GM08714 (cell line): ENCODE results near the gene SUCNR1.
"Not testable (repeated sequence)": the region's sequence is repeated elsewhere in the genome, so short reads cannot be mapped to it uniquely, and the experiment has no call there.

ENCODE experiments used
- H3K4me3 ChIP-seq: fragments of 200-500 bp; sonication (Bioruptor generic); 2 replicates; pipeline ENCODE4 v1.5.1; 2014; ENCODE audit warnings: mild to moderate bottlenecking, low read length, inconsistent platforms
- ZNF274 ChIP-seq: IDR thresholded peaks from 2 replicates; pipeline ENCODE4 v1.6.1; 2012; ENCODE audit warnings: mild to moderate bottlenecking, low read depth, low read length

The SUCNR1 gene

DNA sequence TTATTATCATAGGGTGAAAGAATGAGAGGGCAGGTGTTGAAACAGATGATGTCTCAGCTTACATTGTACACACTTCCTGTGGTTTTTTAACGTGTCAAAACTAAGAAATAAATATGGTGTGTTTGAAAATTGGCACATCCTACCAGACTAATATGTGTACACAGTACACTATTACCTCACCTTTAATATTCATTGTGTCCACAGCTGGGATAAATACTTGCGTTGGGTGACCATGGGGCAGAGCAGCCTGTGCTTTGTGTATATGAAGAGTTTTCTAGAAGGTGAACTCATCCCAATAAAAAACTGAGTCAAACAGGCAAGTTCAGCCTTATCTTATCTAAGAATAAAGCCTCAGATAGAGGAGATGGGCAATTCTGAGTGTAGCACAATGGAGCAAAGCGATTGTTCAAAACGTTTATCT, 17.3 kb downstream of the SUCNR1 start:
- no peak overlapping the region for H3K4me3 ChIP-seq
- no peak for TF ChIP-seq ZNF274

DNA sequence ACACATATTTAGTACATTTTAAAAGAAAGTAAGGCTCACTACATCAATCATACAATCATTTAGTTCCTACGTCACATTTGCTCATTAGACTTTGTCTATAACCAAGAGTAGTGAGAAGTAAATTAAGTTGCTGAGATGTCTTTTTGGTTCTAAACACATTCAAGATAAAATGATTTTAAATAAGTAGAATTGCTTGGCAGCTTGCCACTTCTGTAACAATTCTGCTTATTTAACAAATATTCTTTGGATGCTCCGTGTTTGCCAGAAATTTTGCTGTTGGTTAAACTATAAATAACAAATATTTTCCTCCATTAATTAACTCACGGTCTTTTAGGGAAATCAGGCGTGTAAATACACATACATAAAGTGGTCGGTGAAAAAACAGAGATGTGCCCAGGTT, 18.3 kb downstream of the SUCNR1 start:
- no peak for TF ChIP-seq ZNF274
- H3K4me3 ChIP-seq, result no peak overlapping the region

DNA sequence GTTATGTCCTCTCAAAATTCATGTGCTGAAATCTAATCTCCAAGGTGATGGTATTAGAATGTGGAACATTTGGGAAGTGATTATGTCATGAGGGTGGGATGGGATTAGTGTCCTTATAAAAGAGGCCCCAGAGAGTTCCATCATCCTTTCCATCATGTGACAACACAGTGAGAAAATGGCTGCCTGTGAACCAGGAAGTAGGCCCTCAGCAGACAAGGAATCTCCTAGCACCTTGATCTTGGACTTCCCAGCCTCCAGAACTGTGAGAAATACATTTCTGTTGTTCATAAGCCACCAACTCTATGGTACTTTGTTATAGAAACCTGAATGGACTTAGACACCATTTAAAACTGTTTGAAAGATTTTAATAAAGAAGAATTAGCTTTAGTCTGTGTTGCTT, 20.8 kb downstream of the SUCNR1 start:
- no peak for TF ChIP-seq ZNF274

DNA sequence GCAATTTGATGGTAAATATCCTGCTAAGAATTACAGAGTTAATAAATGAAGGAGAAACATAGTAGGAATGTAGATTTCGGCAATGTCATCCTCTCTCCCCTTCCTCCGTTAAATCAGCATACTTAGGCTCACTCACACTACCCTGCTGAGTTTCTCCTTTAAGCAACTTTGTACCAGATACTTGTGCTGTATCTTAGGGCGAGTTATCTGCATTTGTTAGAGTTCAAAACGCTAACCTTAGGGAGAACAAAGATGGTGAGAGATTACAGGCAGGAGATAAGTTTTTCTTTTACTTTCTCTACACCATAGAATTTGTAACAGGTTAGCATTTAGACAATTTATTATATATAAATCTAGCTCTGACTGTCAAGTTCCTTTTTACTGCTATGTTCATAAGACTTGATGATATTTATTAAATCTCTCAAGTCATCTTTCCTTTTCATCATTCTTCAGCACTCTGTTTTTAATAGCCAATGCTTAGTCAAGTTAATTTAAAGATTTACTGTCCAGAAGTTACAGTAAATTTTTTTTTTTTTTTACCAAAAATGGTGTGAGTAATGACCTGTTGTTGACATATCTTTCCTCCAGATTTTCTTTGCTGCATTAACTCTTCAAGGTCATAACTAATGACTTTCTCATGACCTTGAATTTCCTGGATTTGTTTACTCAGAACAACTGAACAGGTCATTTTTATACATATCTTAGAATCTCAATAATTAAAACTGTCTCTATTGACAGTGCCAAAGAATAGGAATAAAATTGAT, 22.2 kb downstream of the SUCNR1 start:
- H3K4me3 ChIP-seq, result no peak overlapping the region
- TF ChIP-seq ZNF274, result no peak

More for the DNA sequence above, 20.8 kb downstream of the SUCNR1 start:
- no peak overlapping the region for H3K4me3 ChIP-seq

DNA sequence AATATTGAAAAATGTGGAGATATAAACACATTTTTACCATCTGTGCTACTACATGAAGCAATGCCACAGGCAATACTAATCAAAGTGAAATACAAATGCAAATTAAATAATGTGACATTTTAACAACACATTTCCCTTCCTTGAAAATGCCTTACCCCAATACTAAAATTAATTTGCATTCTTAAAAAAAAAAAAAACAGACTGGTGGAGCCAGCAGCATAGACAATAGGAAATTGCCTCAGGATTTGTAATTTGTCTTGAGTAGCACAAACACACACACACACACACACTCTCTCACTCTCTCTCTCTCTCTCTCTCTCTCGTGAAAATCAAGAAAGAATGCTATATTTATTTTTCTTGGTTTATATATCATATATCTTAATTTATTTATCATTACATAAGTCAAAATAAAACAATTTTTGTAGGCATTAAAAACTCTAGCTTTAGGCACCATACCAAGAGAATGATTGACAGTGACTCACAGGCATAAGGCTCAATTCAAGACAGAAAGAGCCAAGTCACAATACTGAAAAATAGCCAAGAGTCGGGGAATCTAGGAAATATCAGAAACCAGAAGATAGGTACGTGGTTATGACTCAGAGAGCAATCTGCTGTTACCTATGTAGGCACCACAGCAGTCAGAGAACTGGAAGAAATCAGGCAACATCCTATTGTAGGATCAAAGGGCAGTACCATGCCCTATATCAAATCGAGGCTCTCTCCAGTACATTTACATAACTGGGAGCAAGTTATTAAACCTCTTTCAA, 23.0 kb downstream of the SUCNR1 start:
- no peak overlapping the region for H3K4me3 ChIP-seq
- TF ChIP-seq ZNF274, result no peak

DNA sequence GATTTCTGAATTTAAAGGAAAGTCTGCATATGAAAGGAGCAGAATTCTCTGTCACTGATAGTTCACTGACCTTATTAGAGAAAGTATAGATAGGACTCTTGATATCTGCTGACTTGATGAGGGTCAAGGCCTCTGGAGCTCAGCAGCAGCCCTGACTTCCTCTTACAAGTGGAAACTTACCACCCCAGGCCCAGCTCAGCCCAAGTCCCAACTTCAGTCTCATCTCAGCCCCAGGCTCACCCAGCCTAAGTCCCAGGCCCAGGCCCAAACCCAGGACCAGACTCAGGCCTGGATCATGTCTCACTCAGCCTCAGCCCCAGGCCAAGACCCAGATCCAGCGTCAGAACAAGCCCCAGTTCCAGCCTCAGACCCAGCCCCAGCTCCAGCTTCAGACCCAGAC, 24.7 kb downstream of the SUCNR1 start:
- not testable (repeated sequence) for H3K4me3 ChIP-seq

DNA sequence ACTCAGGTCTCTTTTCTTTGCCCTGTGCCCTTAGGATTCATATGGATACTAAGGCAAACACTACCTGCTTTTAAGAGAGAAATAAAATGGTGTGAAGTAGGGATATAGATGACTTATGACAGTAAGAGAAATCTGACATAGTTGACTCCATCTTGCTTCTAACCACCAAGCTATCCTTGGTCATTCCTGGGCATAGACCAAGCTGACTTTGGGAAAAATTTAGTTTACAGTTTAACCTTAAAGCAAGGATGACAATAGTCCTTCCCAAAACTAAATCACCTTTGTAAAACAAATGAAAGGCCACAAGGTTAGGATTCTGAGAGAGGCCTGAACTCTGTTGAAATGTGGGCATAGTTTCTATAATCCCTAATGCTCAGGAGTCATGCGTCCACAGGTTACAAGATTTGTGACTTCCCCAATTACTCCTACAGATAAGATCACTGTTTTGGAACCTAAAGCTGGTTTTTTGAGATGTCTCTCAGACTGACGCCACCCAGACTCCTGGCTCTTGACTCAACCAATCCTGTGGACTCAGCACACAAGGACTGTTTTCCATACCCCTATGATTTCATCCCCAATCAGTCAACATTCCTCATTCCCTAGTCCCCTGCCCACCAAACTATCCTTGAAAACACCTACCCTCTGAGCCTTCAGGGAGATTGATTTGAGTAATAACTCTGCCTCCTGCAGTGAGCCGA, 25.3 kb downstream of the SUCNR1 start:
- not testable (repeated sequence) for H3K4me3 ChIP-seq

DNA sequence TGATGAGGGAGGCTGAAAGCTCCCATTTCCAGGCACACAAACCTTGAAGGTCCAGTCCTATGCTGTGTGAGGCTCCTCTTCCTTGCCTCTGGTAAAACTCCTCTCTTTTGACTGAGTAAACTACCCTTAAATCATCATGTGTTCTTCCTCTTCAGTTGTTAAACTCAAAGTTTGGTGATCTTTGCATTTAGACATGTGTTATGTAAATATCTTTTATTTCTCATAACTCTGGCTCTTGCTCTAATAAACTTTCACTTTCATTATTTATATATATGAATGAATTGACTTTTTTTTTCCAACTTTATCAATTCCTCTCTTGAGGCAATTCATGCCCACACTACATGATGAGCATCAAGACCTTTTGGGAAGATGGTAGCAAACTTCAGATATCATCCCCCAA, 26.6 kb downstream of the SUCNR1 start:
- TF ChIP-seq ZNF274, result no peak

DNA sequence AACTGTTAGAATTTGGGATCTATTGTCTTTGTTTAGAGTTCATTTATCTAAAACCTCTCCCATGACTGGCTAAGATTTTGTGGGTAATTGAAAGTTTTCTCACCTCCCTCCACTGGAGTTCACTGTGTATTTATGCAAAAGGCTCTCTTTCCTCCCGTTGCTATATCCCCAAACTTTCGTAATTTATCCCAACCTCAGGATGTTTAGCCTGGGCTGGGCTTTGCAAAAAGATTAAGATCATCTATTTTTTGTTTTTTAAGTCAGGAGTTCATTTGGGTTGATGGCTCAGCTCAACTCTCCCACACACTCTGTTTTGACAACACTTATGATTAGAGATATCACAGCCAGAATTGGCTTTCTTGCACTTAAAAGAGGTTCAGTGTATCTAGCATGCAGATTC, 27.0 kb downstream of the SUCNR1 start:
- no peak overlapping the region for H3K4me3 ChIP-seq
- no peak for TF ChIP-seq ZNF274

More for the DNA sequence above, 26.6 kb downstream of the SUCNR1 start:
- no peak overlapping the region for H3K4me3 ChIP-seq

DNA sequence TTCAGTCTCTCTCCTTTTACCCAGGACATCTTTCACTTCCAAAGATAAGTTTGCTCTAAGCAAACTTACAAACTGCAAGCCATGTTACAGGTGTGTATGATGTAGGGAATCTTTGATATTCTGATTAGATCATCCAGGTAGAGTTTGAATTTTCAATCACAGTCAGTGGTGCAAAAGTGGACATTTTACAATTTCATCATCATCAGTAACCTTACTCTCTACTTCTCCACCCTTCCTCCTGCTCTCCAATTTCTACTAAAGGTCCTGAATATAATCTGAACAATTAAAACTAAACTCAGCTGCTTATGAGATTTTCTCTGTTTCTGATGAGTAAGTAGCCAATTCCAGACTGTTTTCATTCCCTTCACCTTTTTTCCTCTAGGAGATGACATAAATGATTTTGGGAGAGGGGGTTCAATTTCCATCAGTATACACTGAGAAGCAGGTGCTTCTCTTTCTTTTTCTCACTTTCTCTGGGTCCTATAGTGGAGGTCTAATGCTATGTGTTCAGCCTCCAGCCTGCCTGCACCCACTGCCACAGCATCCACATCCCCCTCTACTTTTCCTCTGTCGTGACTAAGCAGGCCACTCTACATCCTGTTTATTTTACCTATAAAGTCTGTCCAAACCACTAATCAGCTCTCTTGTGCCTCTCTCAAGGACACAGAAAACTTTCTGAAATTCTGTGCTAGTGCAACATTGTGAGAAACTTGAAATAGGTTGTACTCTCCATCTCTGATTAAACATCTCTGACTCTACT, 27.6 kb downstream of the SUCNR1 start:
- TF ChIP-seq ZNF274, result no peak

DNA sequence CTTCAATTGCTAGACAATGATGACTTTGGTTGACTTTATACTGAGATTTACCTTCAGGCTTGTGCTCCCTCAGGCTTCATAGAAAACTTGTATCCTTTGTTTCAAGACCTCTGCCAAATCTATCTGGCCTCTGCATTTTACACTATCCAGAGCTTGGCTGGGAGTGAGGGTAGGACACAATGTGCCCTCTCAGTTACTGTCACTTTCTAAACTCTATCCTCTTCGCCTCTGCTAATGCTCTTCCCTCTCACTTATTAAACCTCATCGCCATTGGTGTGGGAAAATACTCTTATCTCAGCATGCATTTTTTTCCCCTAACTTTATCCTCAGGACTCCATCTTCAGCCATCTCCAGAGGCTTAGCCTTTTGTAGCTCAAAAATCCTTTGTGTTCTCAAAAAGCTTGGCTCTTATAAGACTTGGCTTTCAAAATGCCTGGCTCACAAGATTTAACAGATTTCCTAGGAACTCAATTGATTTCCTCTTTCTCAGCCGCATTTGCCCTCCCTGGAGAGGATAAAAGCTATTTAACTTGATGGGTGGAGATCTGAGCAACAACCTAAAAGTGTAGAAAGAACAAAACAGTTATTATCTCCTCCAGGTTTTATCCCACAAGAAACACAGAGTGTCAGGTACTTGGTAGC, 28.3 kb downstream of the SUCNR1 start:
- no peak for TF ChIP-seq ZNF274
- no peak overlapping the region for H3K4me3 ChIP-seq

More for the DNA sequence above, 27.6 kb downstream of the SUCNR1 start:
- H3K4me3 ChIP-seq, result no peak overlapping the region

DNA sequence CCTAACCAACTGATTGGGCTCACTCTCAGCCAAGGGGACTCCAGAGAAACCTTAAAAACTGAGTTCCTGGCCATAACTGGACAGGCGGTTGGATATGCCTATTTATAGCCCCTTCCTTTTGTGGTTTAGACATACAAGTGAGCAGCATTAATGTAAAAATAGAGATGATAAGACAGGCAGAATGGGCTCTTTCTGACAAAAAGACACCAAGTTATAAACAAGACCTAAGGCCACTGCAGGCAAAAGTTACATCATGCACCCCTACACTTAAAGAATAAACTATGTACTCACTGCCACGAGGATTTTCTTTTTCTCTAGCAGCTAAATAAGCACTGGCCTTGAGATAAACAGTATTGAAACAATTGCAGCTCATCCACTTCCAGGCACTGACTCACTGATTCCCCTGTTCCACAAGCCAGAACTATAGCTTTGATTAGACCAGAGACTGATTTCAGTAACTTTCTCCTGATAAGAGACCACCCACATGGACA, 30.1 kb downstream of the SUCNR1 start:
- TF ChIP-seq ZNF274, result no peak
- no peak overlapping the region for H3K4me3 ChIP-seq

DNA sequence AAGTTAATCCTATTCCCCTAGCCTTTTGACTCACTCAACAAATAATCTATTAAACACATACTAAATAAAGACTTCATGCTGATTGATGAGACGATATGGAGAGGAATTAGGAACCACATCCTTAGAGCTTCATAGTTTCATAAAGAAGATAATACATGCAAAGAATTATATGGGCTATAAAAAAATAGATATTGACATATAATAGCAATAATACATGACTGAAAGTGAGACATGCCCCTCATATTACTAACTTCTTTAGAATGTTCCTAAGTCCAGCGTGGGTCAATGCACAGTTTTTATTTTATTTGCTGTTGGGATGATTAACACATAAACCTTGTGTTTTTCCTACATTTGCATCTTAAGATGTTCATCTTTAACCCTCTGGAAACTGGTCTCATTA, 32.2 kb downstream of the SUCNR1 start:
- no peak overlapping the region for H3K4me3 ChIP-seq

More for the DNA sequence above, 32.2 kb downstream of the SUCNR1 start:
- TF ChIP-seq ZNF274, result no peak
